DOHH2 (cell line): ENCODE data around the gene CENPH.

Experiments used
- CTCF ChIP-seq: fragments of 200-600 bp; sonication (generic); IDR thresholded peaks from one replicate; pipeline ENCODE4 v1.5.1; 2014; ENCODE audit warnings: antibody characterized with exemption, mild to moderate bottlenecking, low read depth, low read length; ENCODE audit not compliant: poor library complexity, severe bottlenecking
- EZH2phosphoT487 ChIP-seq: fragments of 200-600 bp; sonication (generic); IDR thresholded peaks from 2 replicates; pipeline ENCODE4 v1.6.1; 2017; ENCODE audit warnings: borderline replicate concordance, mild to moderate bottlenecking, antibody characterized with exemption, low read length, moderate library complexity, mixed read lengths

- no peak for TF ChIP-seq CTCF
- TF ChIP-seq EZH2phosphoT487: no peak
Observed at GRCh38 chr5:69170969-69171368, 18.4 kb upstream of the CENPH start.
